GM21717 (cell line): ENCODE results near the gene NME8.

ENCODE experiments used
- ATAC-seq: cut with Tn5 transposase; IDR thresholded peaks from one replicate; pipeline ENCODE4 v1.9.1; 2021; ENCODE audit warnings: mild to moderate bottlenecking, moderate library complexity; ENCODE audit not compliant: unreplicated experiment

The NME8 gene

DNA sequence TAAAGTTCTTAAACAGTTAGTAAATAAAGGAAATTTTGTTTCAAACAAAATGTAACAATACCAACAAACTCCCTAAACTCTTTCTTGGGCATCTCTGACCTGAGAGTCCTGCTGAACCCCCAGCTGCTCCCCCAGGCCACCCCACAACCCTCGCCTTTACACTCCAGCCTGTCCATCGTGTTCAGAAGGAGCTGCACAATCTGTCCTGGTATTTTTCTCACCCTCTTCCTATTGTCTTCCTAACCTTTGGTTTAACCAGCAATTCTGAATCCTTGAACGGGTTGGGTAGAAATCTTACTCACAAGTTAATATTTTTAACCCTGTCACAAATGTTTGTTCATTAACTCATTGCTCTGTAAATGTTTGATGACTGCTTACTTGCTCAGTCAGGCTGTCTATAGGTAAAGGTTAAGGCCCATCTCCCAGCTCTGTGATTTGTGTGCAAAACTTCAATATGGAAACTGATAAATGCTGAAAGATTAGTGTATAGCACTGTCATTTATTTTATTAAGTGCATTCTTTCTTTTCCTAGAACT, 51.4 kb downstream of the NME8 start:
- ATAC-seq, result no peak

- no peak for ATAC-seq
Measured at GRCh38 chr7:37901236-37901827, 52.9 kb downstream of the NME8 start.

DNA sequence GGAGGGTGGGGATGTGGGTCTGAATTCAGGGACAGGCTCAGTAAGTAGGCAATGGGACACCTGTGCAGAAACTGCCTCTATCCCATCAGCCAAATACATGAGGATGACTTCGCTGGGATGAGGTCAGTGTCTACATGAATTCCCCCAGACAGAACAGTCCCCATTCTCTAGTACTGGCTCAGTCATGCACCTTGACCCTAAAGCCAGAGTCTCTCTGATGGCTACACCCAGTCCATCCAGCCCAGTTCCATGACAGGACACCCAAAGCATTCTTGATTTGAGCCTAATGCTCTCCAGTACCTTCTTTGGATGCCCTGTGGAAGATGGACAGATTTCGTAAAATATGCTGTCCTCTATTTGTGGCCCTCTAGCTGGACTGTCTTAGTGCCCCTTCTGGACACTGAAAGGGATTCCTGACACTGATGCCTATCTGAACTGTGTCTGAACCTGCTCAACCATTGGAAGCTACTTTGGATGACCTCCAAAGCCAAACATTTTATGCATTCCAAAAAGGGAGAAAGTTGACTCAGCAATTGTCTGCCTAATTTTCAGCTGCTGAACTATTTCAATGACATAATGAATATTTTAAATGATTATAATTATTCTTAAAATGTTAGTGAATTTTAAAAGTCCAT, 53.6 kb downstream of the NME8 start:
- no peak for ATAC-seq

DNA sequence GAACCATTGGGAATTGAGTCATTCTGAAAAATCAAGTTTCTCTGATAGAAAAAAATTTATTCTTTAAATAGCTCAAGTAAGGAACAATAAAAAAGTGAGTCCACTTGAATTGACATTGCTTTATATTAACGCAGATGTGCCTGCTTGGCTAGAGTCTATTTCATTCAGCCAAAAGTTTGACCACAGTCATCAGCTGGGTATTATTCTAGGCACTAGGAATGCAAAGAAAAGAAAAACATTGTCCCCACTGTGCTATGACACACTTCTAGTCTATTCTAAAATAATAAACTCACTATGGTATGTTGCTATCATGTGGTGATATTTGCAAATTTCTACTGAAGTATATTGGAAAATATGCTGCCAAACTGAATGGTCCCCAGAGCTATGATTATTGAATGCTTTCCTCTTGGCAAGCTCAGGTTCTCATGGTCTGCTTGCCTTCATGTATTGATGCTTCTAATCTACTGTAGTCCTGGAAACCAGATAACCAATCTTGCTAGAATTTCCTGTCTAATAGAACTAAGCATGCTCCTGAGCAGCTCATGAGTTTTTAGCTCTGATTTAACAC, 59.9 kb downstream of the NME8 start:
- ATAC-seq, result no peak

DNA sequence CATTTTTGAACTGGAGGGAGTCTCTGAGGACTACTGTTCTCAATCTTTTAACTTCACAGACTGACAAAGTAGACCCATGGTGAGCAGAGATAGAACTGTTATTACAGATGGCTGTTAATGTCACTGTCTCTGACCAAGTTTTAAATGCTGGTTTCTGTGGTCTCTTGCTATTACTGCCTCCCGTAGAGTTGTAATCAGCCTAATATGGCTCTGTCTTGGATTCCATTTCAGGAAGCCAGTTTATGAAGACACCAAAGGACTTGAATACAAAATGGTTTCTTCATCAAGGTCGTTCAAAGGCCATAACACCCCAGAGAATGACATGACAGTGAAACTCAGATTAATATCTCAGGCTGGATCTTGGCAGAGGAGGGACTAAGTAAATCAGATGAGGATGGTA, 64.4 kb downstream of the NME8 start:
- ATAC-seq, result no peak

DNA sequence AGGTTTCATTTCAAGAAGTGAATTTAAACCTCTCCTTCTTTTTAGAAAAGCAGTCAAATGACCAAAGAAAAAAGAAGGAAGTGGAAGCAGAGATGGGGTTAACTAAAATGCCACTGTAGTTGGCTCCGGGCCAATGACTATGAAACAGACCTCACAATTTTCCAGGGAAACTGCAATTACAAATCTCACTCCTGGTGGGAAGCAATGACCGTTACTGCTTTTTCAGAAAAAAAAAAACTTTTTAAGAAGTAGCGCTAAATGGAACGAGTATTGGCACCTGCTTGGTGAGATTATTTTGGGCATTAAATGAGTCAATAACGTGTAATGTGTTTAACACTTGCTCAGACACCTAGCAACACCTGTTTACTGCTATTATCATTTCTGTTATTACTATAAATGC, 67.0 kb downstream of the NME8 start:
- no peak for ATAC-seq

DNA sequence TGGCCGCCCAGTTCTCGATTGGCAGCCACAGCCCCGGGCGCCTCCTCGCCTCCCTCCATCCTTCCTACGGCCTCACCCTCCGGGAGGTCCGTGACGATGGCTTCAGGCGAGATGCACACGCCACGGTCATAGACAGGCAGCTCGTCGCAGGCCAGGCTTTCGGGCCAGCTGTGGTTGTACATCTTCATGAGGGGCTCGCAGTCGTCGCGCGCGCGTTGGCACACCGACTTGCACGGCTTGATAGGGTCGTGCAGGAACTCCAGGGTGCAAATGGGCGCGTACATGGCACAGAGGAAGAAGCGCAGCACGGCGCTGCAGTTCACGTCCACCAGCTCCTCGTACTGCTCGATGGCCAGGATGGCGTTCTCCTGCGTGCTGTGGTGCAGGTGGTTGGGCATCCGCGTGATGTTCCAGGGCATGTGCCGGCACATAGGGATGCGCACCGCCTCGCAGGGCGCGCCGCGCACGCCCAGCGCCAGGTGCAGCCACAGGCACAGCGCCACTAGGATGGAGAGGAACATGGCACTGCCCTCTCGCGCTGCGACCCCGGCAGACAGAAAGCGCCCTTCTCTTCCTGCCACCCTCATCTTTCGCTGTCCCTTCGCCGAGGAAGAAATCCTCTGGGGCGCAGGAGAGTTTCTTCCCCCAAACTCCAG, 67.7 kb downstream of the NME8 start:
- no peak for ATAC-seq

DNA sequence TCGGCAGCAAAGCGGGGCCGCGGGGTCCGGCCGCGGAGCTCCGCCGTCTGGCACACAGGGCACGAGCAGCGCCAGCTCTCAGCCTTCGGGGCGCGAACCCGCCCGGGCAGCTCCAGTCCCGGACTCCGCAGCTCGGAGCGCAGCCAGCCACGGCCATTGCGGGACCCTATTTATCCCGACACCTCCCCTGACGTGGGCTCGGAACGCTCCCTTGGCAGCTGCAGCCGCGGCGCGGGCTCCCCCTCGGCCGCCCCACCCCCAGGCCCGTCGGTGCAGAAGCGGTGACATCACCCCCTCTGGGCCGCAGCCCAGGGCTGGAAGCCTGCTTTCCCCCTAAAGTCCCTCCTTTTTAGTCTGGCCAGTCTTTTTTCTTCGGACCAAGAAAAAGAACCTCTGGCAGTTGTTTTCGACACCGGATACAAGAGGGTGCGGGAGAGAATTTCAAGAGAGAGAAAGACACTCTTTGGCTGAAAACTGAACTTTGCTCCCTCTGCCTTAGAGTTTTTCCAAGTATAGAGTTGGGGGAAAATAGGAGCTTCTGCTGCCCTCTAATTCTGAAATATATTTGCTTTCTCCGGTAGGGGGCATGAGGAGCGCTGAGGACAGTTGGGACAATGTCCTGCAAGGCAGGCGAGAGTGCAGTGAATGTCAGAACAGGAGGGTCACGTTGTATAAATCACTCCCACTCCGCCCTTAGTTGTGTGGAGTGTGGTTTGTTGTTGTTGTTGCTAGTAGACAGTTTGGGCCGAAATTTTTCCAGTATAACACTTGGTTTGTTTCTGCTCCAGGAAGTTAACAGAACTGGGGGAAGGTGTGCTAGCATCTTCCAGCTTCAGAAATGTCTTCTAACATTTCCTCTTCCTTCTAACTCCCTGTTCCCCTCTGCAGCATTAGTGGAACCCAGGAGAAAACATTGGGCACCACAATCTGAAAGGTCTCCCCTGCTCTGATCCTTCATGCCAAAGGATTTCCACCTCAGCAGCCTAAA, 68.6 kb downstream of the NME8 start, which contains the start of gene SFRP4:
TSS of gene SFRP4 (minus strand) at position 145 of the 988 bp plus-strand sequence. CDS start 280 bp downstream, outside the sequence.
- no peak for ATAC-seq

GRCh38 chr7:37918526-37918925, 70.1 kb downstream of the NME8 start:
- ATAC-seq, result no peak

- peak; percentile 44 for ATAC-seq
Measured at GRCh38 chr7:37920305-37920848, 72.0 kb downstream of the NME8 start, which contains the start of gene EPDR1. EPDR1 (plus strand) TSS chr7:37920640; CDS start chr7:37920940, 300 bp downstream.

DNA sequence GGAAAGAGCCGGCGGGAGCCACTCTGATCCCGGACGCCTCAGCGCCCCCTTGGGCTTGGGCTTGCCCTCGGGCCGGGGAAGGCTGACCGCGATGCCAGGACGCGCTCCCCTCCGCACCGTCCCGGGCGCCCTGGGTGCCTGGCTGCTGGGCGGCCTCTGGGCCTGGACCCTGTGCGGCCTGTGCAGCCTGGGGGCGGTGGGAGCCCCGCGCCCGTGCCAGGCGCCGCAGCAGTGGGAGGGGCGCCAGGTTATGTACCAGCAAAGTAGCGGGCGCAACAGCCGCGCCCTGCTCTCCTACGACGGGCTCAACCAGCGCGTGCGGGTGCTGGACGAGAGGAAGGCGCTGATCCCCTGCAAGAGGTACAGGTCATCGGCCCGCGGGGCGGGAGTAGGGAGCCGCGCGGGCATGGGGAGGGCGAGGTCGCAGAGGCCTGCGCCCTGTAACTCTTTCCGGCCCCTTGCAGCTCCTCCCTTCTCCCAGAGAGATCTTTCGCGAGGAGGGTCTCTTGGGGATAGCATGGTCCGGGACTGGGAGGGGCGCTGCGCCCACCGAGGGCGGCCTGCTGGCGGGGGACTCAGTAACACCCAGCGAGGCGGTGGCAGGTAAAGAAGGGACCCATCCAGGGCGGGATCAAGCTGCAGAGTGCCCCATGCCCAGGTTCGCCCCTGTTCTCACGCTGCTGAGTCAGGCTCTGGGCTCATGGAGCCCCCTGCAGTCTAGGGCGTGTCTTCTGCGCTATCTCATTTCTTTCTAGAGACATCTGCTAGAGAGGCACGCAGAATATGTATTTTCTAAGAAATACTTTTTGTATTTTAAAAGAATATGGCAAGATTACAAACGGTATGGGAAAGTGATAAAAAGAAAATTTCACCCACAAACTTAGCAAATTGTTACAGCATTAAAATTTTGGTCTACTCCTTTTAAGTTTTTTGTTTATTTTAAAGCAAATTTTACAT, 72.7 kb downstream of the NME8 start:
- peak; percentile 65 for ATAC-seq

DNA sequence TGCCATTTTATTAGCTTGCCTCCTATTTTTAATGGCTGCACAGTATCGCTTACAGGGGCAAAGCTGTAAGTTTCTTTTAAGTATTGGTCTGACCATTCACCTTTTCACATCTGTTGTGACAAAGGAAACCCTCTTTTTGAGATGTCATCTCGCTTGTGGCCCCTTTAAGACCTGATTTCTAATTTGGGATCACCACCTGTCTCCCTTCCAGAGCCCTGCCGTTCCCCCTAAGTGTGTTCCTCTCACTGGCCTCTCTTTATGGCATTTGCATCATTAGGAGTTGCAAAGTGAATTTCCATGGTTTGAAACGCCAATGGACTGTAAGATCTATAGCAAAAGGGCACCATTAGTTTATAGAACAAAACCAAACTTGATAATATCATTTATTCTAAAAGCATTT, 73.5 kb downstream of the NME8 start:
- no peak for ATAC-seq

DNA sequence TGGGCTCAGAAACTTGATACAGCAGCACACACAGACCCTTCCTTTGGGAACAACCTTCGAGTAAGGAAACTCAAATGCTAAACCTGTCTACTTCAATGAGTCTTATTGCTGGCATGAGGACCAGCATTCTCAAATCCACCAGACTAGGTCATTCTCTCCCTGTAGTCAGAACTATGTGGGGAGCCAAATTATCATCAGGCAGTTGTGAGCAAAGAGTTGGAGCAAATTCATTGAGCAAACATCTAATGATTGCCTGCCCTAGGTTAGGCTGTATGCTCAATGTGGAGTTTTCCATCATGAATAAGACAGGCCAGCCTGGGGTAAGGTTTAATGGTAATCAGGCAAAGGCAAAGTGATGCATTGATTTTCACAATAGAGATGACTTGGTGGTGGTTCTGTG, 75.6 kb downstream of the NME8 start:
- no peak for ATAC-seq

DNA sequence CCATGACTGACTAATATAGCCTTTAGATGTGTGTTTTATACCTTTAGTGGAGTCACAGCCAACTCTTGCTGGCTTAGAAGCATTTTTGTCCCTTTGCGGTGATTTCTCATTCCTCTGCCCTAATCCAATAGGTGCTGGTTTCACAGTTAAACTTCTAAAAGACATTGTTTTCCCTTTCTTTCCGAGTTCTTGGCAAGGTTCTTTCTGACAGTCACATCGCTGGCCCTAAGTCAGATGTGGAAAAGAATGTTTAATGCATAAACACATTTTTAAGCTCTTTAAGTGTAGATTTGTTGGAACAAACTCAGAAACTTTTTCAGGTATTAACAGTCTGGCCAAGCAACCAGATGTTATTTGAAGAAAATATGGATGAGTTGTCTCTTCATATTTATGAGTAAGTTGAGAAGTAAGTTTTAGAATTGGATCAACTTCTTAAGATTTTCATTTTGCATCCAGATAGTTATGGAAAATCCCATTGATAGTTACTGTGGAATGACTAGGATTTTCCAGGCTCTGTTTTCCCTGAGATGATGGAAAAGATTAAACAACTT, 76.2 kb downstream of the NME8 start:
- no peak for ATAC-seq

DNA sequence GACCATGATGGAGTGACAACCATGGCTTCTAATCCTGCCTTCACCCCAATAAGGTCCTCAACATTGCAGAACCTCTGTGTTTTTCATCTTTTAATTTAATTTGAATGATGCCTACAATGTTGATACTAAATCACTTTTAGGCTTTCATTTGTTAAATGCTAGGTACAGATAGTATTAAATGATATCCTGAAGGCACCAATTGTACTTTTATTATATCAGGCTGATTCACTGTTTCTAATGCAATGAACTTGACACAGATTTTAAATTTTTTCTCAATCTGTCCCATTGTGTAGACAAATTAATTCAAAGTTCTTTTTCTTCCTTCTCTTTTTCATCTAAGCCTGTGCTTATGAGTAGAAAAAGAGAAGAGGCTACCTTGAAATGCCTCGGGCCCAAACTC, 77.2 kb downstream of the NME8 start:
- no peak for ATAC-seq

GRCh38 chr7:37927773-37928444, 79.5 kb downstream of the NME8 start:
- ATAC-seq, result no peak

GRCh38 chr7:37928878-37929277, 80.5 kb downstream of the NME8 start:
- no peak for ATAC-seq
